ENCODE measurements around the gene GAMT. TPM values are rescaled to one million over a fixed set of nuclear protein-coding genes. Genes with fewer than 3 reads are reported as not detected.

GAMT gene
- total and polyA plus RNA-seq, 2 experiments from 2014 or later, result 21.5 to 36.9 TPM

DNA sequence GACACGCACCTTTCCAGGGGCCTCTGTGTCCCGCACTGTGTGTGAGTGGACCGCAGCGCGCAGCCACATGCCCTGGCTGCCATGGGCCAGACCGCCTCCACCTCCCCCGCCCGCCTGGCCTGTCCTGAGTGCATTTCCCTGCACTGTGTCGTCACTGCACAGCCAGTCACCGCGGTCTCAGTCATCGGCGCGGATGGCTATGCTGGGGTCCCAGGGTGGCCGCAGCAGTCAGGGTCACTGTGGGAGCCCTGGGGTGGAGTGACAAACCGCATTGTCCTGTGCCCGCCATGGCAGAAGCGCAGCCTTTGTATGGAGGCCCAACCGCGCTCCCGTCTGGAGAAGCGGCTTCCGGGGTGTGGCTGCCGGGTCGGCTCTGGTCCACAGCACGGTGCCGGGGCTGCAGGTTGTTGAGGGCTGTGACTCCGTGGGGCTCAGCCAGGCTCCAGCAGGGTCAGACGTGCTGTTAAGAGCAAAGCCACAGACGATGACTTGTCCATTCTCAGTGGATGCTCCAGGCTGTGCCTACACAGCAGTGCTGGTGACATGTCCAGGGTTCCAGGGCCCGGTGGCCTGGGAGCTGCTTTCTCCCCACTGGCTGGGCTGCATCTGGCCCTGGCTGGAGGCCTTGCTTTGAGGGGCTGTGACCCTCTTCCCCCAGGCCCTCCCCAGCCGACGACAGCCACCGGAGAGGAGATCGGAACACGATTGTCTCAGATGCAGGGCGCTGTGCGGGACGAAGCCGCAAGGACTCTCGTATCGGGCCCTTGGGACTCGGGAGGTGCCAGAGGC lies 24.0 kb downstream of the GAMT start:
- no peaks in the 10 kb centered on the region for H3K9me2 ChIP-seq (ENCODE audit: insufficient read depth)

GRCh38 chr19:1376415-1376805 lies 24.9 kb downstream of the GAMT start:
- no peak overlapping the region for H3K27ac ChIP-seq (ENCODE audit: low read depth)
- no peak for DNase-seq (ENCODE audit: low spot score)
- no peak overlapping the region for H3K4me3 ChIP-seq
- H4K20me1 ChIP-seq (replicated peaks; ENCODE audit: insufficient read depth), result peaks cover 8% of the 10 kb centered on the region; the same call in 1 of the 2 replicates
- no peaks in the 10 kb centered on the region for H3K79me2 ChIP-seq (replicated peaks; ENCODE audit: insufficient read depth)
- peaks cover 3% of the 10 kb centered on the region; the same call in 1 of the 2 replicates for H3K36me3 ChIP-seq (ENCODE audit: insufficient read depth)
- H3K4me1 Mint-ChIP-seq, result peaks cover 7% of the 10 kb centered on the region; the same call in 2 of the 3 replicates
- no peak overlapping the region for H3K4me2 ChIP-seq
- H3K4me1 ChIP-seq (ENCODE audit: insufficient read depth), result peaks cover 5% of the 10 kb centered on the region; the same call in 1 of the 2 replicates
- H3K9me2 ChIP-seq (ENCODE audit: insufficient read depth), result no peaks in the 10 kb centered on the region
- no peaks in the 10 kb centered on the region for H3K27me3 ChIP-seq (ENCODE audit: insufficient read depth)
- H3K9me3 Mint-ChIP-seq, result no peaks in the 10 kb centered on the region
- H3K27ac Mint-ChIP-seq, result no peak overlapping the region
- no peak for ATAC-seq
- H3K27me3 Mint-ChIP-seq (ENCODE audit: insufficient read depth, low read depth, poor library complexity), result peaks cover 10% of the 10 kb centered on the region
- no peak overlapping the region for H3K4me3 Mint-ChIP-seq
- H3F3A ChIP-seq (replicated peaks; ENCODE audit: low read depth), result peaks cover 13% of the 10 kb centered on the region
- H3K36me3 Mint-ChIP-seq (ENCODE audit: low read depth), result peaks cover 44% of the 10 kb centered on the region
- no peak overlapping the region for H2AFZ ChIP-seq
- TF ChIP-seq STAT1 (IDR thresholded peaks at IDR 0.05; ENCODE audit: unreplicated experiment), result no peak
- no peak for TF ChIP-seq CREB1 (CRISPR knock-in tag; IDR thresholded peaks at IDR 0.05; ENCODE audit: low read depth)
- no peak for TF ChIP-seq CTCF (conservative IDR thresholded peaks at IDR 0.05; ENCODE audit: low read depth in 2 of 2)
- TF ChIP-seq POLR2AphosphoS5 (IDR thresholded peaks at IDR 0.05; ENCODE audit: low read depth), result no peak
- TF ChIP-seq EZH2 (IDR thresholded peaks at IDR 0.05; ENCODE audit: low read depth, unreplicated experiment), result no peak
- TF ChIP-seq ZNF114 (CRISPR knock-in tag; IDR thresholded peaks at IDR 0.05), result no peak
- TF ChIP-seq, protein P1, sequence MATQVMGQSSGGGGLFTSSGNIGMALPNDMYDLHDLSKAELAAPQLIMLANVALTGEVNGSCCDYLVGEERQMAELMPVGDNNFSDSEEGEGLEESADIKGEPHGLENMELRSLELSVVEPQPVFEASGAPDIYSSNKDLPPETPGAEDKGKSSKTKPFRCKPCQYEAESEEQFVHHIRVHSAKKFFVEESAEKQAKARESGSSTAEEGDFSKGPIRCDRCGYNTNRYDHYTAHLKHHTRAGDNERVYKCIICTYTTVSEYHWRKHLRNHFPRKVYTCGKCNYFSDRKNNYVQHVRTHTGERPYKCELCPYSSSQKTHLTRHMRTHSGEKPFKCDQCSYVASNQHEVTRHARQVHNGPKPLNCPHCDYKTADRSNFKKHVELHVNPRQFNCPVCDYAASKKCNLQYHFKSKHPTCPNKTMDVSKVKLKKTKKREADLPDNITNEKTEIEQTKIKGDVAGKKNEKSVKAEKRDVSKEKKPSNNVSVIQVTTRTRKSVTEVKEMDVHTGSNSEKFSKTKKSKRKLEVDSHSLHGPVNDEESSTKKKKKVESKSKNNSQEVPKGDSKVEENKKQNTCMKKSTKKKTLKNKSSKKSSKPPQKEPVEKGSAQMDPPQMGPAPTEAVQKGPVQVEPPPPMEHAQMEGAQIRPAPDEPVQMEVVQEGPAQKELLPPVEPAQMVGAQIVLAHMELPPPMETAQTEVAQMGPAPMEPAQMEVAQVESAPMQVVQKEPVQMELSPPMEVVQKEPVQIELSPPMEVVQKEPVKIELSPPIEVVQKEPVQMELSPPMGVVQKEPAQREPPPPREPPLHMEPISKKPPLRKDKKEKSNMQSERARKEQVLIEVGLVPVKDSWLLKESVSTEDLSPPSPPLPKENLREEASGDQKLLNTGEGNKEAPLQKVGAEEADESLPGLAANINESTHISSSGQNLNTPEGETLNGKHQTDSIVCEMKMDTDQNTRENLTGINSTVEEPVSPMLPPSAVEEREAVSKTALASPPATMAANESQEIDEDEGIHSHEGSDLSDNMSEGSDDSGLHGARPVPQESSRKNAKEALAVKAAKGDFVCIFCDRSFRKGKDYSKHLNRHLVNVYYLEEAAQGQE (IDR thresholded peaks at IDR 0.05; ENCODE audit: unreplicated experiment), result no peak
- TF ChIP-seq ZNF331 (CRISPR knock-in tag; IDR thresholded peaks at IDR 0.05; ENCODE audit: low read depth), result no peak

More for the DNA sequence above, 24.0 kb downstream of the GAMT start:
- no peaks in the 10 kb centered on the region for H3K79me2 ChIP-seq (replicated peaks; ENCODE audit: insufficient read depth)
- Mint-ChIP-seq H3K4me3 (no peak overlapping the region), H3K9me3 (no peaks in the 10 kb centered on the region), H3K27me3 (ENCODE audit: insufficient read depth, low read depth, poor library complexity) (peaks cover 11% of the 10 kb centered on the region), H3K27ac (no peak overlapping the region), H3K4me1 (peaks cover 10% of the 10 kb centered on the region; the same call in 2 of the 3 replicates), H3K36me3 (ENCODE audit: low read depth) (peaks cover 35% of the 10 kb centered on the region)
- DNase-seq (ENCODE audit: low spot score) (no peak), ATAC-seq (no peak)
- H3K4me1 ChIP-seq (ENCODE audit: insufficient read depth), result peaks cover 9% of the 10 kb centered on the region; the same call in 1 of the 2 replicates
- no peaks in the 10 kb centered on the region; the same call in 1 of the 2 replicates for H3K36me3 ChIP-seq (ENCODE audit: insufficient read depth)
- peaks cover 4% of the 10 kb centered on the region for H4K20me1 ChIP-seq (replicated peaks; ENCODE audit: insufficient read depth)
- H2AFZ ChIP-seq, result no peak overlapping the region
- H3F3A ChIP-seq (replicated peaks; ENCODE audit: low read depth), result peaks cover 10% of the 10 kb centered on the region
- H3K27me3 ChIP-seq (ENCODE audit: insufficient read depth), result no peaks in the 10 kb centered on the region
- TF ChIP-seq JUNB (IDR thresholded peaks at IDR 0.05; ENCODE audit: unreplicated experiment) (no peak), STAT1 (IDR thresholded peaks at IDR 0.05; ENCODE audit: unreplicated experiment) (no peak), POLR2AphosphoS5 (IDR thresholded peaks at IDR 0.05; ENCODE audit: low read depth) (no peak), CREB1 (CRISPR knock-in tag; IDR thresholded peaks at IDR 0.05; ENCODE audit: low read depth) (no peak), ZNF114 (CRISPR knock-in tag; IDR thresholded peaks at IDR 0.05) (no peak), CTCF (conservative IDR thresholded peaks at IDR 0.05; ENCODE audit: low read depth in 2 of 2) (no peak)
- no peak overlapping the region for H3K4me3 ChIP-seq
- no peak overlapping the region for H3K27ac ChIP-seq (ENCODE audit: low read depth)
- no peak overlapping the region for H3K4me2 ChIP-seq

Data from GM23338 (cell line).